Measurements from ENCODE around the gene WNT5A. TPM values are rescaled to one million over a fixed set of nuclear protein-coding genes. Genes with fewer than 3 reads are reported as not detected.

WNT5A gene
- total RNA-seq, 1 donor from 2014 or later, result 27.2 TPM

- peaks cover 4% of the 10 kb centered on the region for H3K4me1 ChIP-seq
- ATAC-seq (peak; percentile 82 to 93), DNase-seq (no peak)
- no peaks in the 10 kb centered on the region for H3K9me3 ChIP-seq
- intact Hi-C loops (cut with DNase I), result no loop called here
- no peak overlapping the region for H3K4me3 ChIP-seq
- no peak for TF ChIP-seq CTCF (IDR thresholded peaks at IDR 0.05)
- peak overlapping the region; percentile 46 for H3K27ac ChIP-seq
- no peaks in the 10 kb centered on the region for H3K27me3 ChIP-seq (ENCODE audit: low read depth)
- no peaks in the 10 kb centered on the region for H3K36me3 ChIP-seq
Observed at GRCh38 chr3:55440104-55440708, 46.9 kb downstream of the WNT5A start.

GRCh38 chr3:55439657-55440056 is 47.4 kb downstream of the WNT5A start:
- Histone ChIP-seq H3K36me3 (no peaks in the 10 kb centered on the region), H3K4me3 (no peak overlapping the region), H3K9me3 (no peaks in the 10 kb centered on the region), H3K27me3 (ENCODE audit: low read depth) (no peaks in the 10 kb centered on the region), H3K27ac (no peak overlapping the region), H3K4me1 (peaks cover 4% of the 10 kb centered on the region)
- TF ChIP-seq CTCF (IDR thresholded peaks at IDR 0.05), result no peak
- no peak for DNase-seq
- intact Hi-C loops (cut with DNase I), result no loop called here
- ATAC-seq, result no peak

GRCh38 chr3:55436644-55437043 is 50.5 kb downstream of the WNT5A start:
- DNase-seq (no peak), ATAC-seq (no peak)
- no peaks in the 10 kb centered on the region for H3K9me3 ChIP-seq
- no peak overlapping the region for H3K27ac ChIP-seq
- no peak overlapping the region for H3K4me3 ChIP-seq
- intact Hi-C loops (cut with DNase I), result no loop called here
- H3K27me3 ChIP-seq (ENCODE audit: low read depth), result no peaks in the 10 kb centered on the region
- H3K4me1 ChIP-seq, result peaks cover 4% of the 10 kb centered on the region
- no peaks in the 10 kb centered on the region for H3K36me3 ChIP-seq
- TF ChIP-seq CTCF (IDR thresholded peaks at IDR 0.05), result no peak

- Histone ChIP-seq H3K9me3 (no peaks in the 10 kb centered on the region), H3K4me1 (peaks cover 4% of the 10 kb centered on the region), H3K4me3 (no peak overlapping the region), H3K27ac (no peak overlapping the region), H3K36me3 (no peaks in the 10 kb centered on the region), H3K27me3 (ENCODE audit: low read depth) (no peaks in the 10 kb centered on the region)
- ATAC-seq, result no peak
- intact Hi-C loops (cut with DNase I), result no loop called here
- DNase-seq, result no peak
- no peak for TF ChIP-seq CTCF (IDR thresholded peaks at IDR 0.05)
Observed at GRCh38 chr3:55435491-55435890, 51.6 kb downstream of the WNT5A start.

- ATAC-seq (no peak), DNase-seq (peak; percentile 55)
- Histone ChIP-seq H3K27ac (no peak overlapping the region), H3K4me1 (peaks cover 3% of the 10 kb centered on the region), H3K4me3 (no peak overlapping the region), H3K36me3 (no peaks in the 10 kb centered on the region), H3K27me3 (ENCODE audit: low read depth) (no peaks in the 10 kb centered on the region), H3K9me3 (no peaks in the 10 kb centered on the region)
- intact Hi-C loops (cut with DNase I), result no loop called here
- TF ChIP-seq CTCF (IDR thresholded peaks at IDR 0.05), result peak; percentile 53
Observed at GRCh38 chr3:55434789-55435188, 52.3 kb downstream of the WNT5A start.

Data from lower lobe of right lung (tissue), 2 donors.